KG1 (cell line): ENCODE results near the gene TBC1D22A.

ENCODE experiments used
- DNase-seq: peaks from one replicate; lab custom pipeline; 2025; lab: John Stamatoyannopoulos, UW

TBC1D22A gene

GRCh38 chr22:47171441-47172221 is 409.2 kb downstream of the TBC1D22A start:
- DNase-seq, result no peak

- no peak for DNase-seq
Observed at GRCh38 chr22:47172771-47173534, 410.5 kb downstream of the TBC1D22A start.

- DNase-seq, result no peak
Observed at GRCh38 chr22:47173535-47174021, 411.1 kb downstream of the TBC1D22A start.

DNA sequence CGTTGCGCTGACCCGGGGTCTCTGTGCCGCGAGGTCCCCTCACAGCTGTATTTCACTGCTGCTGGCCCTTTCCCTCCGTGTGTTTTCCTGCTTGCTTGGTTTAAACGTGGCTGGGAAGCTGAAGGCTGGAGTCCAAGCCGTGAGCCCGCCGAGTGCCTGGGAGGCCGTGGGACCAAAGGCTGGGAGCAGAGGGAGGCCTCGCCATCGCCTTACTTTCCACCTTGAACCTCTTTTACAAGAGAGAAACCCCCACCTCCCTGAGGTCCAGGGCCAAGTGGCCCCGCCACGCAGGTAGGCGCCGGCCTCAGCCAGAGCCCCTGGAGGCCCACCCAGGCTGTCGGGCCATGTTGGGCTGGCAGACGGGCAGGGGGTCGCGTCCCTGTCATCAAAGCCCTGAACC is 411.6 kb downstream of the TBC1D22A start:
- no peak for DNase-seq

GRCh38 chr22:47174671-47175112 is 412.2 kb downstream of the TBC1D22A start:
- no peak for DNase-seq

GRCh38 chr22:47175151-47176025 is 412.9 kb downstream of the TBC1D22A start:
- DNase-seq, result no peak

DNA sequence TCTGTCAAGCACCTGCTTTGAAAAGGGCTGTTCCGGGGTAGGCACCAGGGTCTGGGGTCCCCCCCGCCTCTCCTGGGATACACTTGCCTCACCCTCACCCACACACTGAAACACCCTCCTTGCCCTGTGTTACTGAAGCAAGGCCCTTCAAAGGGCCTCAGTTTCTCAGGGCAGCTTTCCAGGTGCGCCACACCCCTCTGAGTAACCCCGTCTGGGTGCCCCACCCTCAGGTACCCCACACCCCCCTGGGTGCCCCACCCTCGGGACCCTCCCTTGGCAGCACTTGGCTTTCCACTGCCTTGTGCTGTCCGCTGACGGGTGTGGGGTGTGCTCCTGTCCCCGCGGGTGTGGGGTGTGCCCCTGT is 413.6 kb downstream of the TBC1D22A start:
- DNase-seq, result no peak

GRCh38 chr22:47176573-47177333 is 414.3 kb downstream of the TBC1D22A start:
- no peak for DNase-seq

DNA sequence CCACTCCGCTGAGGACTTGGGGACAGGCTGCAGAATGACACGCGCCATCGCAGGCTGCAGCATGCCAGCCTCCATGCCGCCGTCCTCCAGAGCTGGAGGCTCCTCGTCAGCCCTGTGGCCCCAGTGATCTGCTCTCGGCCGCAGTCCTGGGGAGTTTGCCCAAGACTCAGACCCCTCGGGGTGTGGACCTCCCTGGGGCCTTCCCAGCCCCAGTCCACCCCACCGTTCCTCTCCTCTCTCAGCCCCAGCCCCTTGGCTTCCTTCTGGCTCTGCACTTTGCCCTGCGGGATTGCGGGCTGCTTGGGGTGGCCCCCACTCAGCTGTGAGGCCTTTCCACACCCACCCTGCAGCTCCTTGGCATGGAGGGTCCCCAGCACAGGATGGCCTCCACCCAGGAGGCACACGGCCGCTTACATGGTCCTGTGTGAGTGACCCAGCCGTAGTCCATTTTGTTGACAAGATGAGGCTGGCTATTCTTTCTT is 414.9 kb downstream of the TBC1D22A start:
- DNase-seq, result no peak

- no peak for DNase-seq
Observed at GRCh38 chr22:47178339-47178738, 415.9 kb downstream of the TBC1D22A start.

- DNase-seq, result no peak
Observed at GRCh38 chr22:47180796-47181195, 418.3 kb downstream of the TBC1D22A start.

DNA sequence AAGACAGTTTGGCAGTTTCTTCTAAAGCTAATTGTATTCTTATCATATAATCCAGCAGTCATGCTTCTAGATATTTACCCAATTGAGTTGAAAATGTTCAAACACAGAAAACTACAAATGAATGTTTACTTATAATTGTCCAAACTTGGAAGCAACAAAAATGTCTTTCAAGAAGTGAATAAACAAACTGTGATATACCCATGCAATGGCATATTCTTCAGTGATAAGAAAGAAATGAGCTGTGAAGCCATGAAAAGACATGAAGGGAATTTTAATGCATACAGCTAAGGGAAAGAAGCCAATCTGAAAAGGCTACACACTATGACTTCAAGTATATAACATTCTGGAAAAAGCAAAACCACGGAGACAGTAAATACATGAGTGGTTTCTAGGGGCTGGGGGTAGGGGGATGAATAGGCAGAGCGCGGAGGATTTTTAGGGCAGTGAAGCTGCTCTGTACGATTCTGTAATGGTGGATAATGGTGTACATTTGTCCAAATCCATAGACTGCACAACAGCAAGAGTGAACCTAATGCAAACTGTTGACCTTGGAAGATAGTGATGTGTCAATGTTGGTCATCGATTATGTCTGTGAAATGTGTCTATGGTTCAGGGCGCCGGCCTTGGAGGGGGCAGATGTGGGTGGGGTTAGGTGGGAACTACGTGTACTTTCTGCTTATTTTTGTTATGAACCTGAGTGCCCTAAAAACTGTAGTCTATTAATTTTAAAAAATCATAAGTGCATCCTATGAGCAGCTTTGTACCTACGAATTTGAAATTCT is 424.9 kb downstream of the TBC1D22A start:
- DNase-seq, result no peak

- DNase-seq, result no peak
Observed at GRCh38 chr22:47188261-47189055, 426.0 kb downstream of the TBC1D22A start.

- DNase-seq, result no peak
Observed at GRCh38 chr22:47189056-47189916, 426.8 kb downstream of the TBC1D22A start.

DNA sequence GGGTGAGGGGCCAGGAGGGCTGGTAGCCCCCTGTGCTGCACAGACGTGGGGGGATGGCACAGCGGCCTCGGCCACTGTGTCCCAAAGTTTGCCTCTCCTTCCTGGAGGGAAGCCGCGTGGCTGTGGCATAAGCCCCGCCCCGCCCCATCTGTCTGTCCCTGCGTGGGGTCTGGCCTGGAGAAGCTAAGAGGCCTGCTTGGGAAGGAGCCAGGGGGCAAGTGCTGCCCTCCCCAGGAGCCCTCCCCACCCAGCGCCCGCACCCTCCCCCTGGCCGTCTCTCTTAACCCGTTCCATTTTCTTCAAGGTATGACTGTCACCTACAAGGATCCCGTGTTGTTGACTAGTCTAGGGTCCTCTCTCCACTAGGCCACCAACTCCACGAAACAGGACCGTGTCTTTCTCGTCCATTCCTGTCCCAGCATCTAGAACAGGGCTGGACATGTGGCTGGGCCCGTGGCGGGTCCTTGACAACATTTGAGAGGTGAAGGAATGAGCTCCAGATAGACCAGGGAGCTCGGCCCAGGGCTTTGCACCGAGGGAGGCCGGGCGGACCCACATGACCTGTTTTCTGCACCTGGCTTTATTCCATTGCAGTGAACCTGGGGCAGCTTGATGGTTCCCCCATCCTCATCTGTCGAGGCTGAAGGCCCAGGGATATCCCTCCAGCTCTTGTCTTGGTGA is 428.0 kb downstream of the TBC1D22A start:
- DNase-seq, result no peak

DNA sequence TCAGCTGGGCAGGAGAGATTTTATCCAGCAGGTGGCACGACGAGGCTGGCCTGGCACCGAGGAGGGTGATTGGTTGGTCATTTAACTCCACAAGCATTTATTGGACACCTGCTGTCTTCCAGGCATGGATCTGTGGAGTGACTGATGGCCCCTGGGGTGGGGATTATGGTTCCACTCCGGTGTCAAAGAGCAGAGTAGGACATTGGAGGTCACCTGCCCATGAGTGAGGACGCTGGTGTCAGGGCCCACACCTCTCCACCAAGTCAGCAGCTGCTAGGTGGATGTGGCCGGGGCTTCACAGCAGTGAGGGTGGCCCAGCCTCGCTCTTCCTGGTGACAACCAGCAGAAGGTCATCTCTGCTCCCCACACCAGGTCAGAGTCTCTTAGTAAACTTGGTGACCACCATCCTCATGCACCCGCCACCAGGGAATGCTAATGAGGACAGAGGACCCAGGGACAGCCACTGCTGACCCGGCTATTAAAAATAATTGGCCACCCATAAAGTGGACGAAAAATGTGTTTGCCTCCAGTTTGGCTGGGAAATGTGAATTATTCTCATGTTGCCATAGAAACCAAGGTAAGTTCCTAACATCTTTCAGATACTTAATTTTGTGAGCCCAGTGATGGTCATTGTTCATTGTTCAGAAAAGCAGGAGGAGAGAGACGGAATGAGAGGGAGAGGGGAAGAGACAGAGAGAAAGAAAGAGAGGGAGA is 428.7 kb downstream of the TBC1D22A start:
- no peak for DNase-seq
